GM18909 (cell line): ENCODE measurements around the gene KCNH3.
"Not testable (repeated sequence)": the region's sequence is repeated elsewhere in the genome, so short reads cannot be mapped to it uniquely, and the experiment has no call there.

Experiments
- ATAC-seq: cut with Tn5 transposase; IDR thresholded peaks from one replicate; pipeline ENCODE4 v1.9.1; 2021; ENCODE audit warnings: mild to moderate bottlenecking; ENCODE audit not compliant: unreplicated experiment, poor library complexity

The KCNH3 gene

DNA sequence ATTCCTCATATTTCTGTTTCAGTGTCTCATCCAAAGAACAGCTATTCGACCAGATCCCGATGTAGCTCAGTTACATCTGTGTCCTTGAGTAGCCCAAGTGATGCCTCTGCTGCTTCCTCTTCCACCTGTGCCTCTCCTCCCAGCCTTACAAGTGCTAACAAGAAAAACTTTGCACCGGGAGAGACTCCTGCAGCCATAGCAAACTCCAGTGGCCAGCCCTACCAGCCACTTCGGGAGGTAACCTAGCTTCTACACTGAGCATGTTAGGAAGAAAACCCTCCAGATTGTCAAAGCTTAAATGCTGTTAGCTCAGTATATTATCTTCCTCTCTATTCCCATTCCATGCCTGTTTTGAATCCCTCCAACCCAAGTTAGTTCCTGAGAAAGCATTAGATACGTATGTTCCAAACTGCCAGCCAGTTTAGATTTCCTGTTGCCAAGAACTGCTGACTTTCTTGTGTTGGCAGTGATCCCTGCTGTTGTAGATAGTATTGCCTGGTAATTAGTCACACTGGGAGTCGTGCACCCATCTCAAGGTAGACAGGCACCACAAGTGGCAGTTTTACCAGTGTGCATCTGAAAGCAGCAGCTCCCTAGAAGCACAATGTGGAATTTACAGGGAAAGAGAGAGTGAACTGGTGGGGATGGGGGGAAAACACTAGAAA lies 14.0 kb upstream of the KCNH3 start:
- no peak for ATAC-seq

DNA sequence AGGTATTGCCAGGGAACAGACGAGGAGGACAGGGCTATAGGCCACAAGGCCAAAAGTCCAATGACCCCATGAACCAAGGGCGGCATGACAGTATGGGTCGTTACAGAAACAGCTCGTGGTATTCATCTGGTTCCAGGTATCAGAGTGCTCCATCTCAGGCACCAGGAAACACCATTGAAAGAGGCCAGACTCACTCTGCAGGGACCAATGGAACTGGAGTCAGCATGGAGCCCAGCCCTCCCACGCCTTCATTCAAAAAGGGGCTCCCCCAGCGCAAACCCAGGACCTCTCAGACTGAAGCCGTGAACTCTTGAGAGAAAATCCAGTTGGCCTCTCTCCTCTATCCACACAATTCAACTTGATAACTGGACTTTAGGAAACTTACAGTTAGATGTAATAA lies 12.9 kb upstream of the KCNH3 start:
- ATAC-seq: no peak

DNA sequence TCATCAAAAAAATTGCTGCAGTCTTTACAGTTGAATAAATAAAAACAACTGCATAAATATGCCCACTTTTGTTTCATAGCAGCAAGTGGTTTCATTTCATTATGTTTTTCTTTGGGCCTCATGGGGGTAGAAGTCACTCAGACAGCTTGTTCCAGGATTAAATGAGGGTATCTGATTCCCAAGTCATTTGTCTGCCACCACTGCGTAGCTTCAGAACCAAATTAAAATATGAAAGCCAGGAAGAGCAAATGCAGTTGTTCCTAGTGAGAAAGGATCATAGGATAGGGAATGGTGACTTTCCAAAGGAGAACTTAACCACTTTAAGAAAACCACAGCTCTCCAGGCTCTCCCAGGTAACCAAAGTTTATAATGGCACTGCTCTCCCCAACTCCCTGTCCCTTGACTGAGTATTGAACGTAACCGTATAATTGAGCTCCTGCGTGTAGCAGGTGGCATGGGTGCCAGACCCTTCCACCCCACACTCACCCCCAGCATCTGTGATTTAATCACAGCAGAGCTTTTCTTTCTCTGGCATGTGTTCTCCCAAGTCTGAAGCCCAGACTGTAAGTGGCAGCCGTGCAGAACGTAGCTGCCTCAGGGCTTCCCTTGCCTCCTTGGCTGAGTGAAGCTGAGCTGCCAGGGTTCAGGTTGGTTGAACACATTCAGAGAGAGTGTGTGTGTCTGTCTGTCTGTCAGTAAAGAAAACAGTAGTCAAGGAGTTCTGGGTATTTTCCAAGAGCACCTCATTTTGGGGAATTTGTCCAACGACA lies 11.3 kb upstream of the KCNH3 start:
- no peak for ATAC-seq

DNA sequence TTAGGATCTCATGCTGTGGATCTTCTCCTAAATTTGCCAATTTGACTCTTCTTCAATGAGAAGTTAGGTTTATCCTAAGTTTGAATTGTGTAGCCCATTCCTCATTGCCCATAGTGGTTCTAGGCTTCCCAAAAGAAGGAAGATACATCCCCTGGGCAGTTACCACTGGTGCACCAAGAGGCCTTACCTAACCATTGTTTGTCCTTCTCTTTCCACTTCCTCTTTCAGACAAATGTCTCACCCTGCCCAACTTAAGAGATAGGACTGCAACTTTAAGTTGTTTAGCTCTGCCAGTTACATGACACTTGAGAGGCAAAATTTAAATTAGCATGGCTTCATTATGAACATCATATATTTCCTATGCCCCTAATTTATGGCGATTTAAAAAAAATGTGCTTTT lies 9.4 kb upstream of the KCNH3 start:
- ATAC-seq: no peak

DNA sequence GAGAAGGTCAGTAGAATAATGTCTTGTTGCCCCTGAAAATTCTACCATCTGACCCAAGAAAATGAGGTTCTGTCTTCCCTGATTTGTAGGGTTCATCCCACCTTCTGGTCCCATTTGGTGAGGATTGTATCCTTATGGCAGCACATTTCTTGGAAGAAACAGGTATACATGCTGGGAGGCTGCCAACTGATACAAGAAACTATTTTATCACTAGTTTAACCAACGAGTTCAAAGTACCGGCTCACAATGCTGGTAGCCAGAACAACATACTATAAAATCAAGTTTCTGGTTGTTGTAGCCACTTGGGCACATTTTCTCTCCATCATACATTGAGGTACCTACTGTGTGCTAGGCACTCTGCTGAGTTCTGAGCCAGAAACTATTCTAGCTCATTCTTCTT lies 7.1 kb upstream of the KCNH3 start:
- no peak for ATAC-seq

DNA sequence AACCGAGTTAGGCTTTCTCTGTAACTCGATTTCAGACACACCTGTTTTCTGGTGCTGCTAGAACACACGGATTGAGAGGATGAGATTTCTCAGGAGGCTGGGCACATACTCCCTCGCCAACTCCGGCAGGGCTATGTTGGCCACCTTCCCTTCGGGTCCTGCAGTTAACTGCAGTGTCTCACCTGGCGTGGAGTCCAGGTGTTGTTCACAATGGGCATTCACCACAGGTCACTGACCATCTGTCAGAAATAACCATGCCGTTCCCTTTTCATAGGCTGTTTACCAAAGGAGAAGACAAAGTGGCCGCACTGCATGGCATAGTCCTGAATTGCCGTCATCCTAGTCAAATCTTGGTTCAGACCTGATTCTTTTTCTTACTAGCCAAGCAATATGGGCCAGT lies 5.5 kb upstream of the KCNH3 start:
- no peak for ATAC-seq

DNA sequence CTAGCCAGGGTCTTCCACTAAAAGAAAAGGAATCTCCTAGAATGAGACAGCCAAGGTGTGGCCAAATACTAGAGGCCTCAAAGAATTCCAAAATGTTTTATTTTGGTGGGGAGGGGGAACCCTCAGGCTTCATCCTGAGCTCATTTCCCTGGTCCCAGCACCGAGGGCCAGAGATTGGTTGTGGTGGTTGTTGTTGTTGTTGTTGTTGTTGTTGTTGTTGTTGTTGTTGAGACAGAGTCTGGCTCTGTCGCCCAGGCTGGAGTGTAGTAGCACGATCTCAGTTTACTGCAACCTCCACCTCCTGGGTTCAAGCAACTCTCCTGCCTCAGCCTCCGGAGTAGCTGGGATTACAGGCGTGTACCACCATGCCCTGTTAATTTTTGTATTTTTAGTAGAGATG lies 4.7 kb upstream of the KCNH3 start:
- ATAC-seq: not testable (repeated sequence)

DNA sequence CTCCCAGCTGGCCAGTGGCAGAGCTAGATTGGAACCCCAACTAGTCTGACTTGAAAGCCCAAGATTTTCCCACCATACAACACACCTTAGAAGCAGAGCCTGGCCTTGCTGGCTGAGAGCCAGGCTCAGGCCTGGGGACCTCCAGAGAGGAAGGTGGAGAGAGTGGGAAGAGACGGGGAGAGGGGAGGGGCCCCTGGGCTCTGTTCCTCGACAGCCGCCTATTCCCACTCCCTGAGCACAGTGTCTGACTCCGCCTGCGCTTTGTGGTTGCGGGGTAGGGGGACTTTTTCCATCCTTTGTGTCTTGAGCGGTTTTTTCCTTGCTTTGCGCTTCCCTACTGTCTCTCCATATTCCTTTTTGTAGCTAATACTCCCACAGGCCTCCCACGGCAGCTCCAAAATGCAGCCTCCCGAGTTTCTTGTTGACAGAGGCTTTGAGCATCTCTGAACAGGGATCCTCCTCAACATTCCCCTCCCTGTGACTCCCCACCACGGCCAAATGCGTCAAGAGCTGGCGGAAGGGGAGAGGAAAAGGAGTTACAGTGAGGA lies 4.0 kb upstream of the KCNH3 start:
- ATAC-seq: no peak

DNA sequence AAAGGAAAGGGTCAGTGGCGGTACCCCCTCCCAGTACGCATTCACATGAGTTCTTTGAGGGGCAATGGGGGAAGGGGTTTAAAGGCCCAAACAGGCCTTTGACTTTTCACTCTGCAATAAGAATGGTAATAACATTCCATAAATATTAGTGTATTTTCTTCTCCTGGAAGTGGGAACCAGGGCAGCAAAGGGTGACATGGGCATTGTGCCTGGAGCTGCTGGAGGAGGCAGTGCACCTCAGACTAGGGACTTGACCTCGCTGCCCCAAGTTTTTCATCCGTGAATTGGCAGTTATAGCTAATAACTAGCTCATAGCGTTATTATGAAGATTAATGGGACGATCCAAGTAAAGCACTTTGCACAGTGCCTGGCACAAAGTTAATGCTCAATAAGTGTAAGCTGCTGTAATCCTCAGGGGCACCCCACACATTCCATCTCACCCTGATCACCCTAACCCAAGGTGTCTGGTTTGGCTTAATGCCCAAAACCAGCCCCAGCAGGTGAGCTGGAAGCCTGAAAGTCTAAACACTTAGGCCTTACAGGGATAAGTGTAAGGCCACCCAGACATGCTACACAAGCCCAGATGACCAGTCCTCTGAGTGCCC lies 2.8 kb upstream of the KCNH3 start:
- no peak for ATAC-seq

DNA sequence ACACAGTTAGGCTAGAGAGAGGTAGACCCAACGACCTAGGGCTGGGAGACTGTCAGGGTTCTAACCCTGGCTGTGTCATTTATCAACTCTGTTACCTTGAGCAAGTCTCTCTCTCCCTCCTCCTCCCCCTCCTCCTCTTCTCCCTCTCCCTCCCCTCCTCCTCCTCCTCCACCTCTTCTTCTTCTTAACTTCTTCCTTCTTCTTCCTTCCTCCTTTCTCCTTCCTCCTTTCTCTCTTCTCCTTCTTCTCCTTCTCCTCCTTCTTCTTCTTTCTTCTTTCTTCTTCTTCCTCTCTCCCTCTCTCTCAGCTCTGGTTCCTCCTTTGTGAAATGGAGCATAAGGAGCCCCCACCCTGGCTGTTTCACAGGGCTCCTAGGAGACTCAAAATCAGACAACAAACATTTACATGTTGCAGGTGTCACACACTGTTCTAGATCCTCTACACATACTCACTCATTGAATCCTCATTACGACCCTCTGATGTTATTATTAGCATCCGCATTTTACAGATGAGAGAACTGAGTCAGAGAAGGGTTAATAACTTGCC lies 2.2 kb upstream of the KCNH3 start:
- no peak for ATAC-seq

DNA sequence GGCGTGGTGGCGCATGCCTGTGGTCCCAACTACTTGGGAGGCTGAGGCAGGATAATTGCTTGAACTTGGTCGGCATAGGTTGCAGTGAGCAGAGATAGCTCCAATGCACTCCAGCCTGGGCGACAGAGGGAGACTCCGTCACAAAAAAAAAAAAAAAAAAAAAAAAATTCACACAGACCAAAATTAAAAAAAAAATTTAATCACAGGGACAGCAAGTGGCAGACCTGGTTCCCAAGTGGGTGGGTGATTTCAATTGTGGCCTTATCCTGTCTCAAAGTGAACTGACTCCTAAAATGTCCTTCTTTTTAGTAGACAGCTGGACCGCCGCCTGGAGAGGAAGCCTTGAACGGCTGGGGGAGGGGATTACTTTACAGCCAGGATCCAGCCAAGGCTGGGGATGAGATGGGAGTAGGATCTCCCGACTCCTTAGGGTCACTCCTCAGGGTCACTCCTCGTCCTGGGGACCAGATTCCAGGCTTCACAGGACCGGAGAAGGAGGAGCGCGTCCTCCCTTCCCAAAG lies 1.5 kb upstream of the KCNH3 start:
- no peak for ATAC-seq

DNA sequence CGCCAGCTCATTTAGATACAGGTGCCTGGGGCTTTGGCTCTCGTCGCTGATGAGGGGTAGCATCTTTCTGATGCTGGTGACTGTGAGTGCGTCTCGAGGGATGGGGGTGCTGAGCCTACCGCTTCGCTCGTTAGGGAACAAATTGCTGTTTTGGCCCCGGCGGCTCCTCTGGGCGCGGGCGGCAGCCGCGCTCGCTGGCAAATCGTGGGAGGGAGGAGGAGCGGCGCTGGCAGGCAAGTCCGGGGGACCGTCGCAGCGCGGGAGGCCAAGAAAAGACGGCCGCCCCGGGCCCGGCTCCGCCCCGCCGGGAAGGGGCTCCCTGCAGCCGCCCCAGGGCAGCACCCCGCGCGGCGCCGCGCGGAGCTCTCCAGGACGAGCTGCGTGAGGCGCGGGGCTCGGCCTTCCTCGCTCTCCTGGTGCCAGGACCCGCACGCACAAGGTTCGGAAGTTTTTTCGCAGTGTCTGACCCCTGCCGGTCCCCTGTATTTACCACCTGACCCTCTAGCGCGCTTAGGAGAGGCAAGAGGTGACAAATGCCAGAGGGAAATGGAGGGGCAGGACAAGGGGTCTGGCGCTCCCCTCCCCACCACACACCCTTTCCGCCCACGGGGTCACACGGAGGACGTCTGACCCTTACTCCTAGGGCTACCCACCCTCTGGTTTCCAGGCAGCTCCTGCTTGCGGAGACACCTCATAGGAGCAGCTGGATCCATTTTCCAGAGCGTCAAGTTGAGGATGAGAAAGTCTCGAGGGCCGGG lies 899 bp upstream of the KCNH3 start:
- no peak for ATAC-seq

DNA sequence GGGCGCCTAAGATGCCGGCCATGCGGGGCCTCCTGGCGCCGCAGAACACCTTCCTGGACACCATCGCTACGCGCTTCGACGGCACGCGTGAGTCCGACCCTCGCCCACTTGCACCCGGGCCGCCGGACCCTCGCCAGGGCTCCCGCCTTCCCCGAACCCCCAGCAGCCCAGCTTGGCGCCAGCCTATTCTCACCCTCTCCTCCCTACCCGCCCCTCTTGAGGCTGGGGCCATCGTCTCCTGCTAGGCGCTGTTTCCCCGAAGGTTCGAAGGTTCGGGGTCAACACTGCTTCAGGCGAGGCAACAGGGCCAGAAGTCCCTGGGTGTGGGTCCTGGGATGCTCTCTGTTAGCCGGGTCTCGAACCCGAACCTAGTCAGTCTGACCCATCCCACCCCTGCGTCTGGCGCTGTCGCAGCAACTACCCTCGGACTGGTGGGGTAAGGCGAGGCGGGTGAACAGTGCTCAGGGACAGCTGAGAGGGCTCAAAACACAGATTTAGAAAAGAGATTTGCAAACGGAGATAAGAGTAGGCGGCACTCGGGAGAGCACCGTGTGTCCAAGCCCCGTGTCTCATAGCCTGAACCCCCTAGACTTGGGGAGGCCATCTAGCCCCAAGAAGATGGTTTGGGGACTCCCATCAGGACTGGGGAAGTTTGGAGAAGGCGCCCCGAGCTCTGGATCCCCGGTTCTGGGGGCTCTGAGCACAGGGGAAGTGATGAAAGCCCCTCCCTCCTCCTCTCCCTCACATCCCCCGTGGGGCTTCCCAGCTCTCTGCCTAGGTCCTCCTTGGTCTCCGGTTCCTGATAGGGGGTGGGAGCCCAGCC lies 787 bp downstream of the KCNH3 start:
- ATAC-seq: no peak

DNA sequence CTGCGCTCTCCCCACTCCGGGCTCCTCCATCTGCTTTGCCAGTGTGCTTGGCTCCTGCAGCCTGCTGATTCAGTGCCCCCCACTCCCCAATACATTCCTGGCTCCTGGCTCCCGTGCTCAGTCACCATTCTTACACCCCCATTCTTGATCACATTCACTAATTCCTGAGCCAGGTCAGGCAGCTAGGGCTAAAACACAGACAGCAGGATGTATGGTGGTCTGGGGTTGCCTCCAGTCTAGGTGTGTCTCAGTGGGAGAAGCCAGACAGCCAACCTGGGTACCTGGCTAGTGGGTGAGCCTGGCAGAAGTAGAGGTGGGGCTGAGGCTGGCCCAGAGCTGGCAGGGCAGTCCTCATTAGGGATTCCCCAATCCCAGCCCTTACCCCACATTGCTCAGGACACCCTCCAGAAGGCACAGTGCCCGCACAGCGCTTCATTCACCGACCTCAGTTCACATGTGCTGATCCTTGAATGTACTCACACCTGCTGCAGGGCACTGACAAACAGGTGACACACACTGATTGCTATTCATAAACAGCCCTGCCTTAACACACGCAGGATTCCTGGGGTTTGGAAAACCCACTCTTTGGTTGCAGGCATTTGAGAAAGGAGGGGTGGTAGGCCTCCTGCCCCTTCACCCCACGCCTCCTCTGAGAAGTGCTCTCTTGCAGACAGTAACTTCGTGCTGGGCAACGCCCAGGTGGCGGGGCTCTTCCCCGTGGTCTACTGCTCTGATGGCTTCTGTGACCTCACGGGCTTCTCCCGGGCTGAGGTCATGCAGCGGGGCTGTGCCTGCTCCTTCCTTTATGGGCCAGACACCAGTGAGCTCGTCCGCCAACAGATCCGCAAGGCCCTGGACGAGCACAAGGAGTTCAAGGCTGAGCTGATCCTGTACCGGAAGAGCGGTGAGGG lies 1.7 kb downstream of the KCNH3 start:
- no peak for ATAC-seq

DNA sequence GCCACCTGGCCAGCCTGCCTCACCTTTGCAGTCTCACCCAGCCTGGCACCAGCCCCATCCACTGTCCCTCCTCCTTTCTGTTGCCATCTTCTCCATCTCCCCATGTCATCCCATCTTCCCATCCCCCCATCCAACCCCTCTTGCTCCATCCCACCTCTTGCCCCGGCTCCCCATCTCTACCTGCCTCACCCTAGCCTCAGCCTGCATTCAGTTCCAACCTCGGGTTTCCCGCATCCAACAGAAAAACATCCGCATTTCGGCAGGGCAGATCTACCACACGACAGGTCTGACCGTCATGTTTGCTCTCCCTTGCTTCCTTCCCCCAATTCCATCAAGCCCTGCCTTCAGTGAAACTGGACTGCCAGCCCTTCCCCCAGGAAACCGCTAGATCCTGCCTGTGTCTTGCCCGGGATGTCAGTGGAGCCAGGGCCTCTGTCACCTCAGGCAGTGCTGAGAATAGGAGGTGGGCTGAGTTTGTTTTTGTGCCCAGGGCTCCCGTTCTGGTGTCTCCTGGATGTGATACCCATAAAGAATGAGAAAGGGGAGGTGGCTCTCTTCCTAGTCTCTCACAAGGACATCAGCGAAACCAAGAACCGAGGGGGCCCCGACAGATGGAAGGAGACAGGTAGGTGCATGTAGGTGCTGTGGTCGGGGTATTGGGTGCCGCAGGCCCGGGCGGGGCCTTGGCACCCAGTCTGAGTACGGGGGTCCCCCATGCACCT lies 2.5 kb downstream of the KCNH3 start:
- no peak for ATAC-seq

DNA sequence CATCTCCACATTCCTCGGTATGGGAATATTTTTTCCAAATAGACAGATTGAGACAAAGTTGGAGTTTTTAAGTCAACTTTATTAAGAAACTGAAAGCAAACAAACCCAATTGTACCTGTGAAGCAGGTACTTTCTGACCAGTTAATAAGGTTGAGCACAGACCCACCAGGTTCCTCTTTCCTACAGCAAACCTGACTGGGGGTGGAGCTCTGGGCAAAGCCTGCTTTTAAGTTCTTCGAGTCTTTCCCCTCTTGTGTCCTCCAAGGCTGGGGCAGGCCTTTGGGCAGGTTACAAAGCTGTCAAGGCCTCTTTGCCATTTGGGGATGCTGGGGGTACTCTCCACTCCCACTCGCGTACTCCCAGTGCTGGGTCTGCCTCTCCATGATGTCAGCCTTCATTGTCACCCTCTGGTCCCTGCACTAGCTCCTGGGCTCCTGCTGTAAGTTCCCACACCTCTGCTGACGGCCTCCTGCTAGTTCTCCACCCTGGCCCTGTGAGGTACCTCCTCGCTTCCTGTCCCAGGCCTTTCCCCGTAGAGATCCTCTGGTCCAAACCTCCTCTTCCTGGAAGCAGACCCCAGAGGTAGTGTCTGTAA lies 3.2 kb downstream of the KCNH3 start:
- ATAC-seq: no peak

DNA sequence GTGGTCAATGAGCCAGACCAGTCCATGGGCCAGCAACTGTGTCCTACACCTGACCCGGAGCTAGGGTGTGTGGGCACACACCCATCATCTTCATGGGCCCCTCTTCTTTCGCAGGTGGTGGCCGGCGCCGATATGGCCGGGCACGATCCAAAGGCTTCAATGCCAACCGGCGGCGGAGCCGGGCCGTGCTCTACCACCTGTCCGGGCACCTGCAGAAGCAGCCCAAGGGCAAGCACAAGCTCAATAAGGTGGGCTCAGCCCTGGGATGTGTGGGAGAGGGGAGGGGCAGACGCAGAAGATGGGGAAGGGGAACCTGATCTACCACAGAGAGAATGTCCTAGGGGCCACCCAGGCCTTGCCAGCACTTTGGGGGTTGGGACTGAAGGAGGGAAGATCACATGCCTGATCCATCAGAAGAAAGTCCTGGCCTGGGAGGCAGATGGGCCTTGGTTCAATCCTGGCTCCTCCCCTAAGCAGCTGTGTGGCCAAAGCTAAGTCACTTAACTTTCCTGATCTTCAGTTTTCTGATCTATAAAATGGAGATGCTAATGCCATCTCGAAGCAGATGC lies 3.8 kb downstream of the KCNH3 start:
- no peak for ATAC-seq
